Suppressor macrophage (primary cell): Measurements from ENCODE around the gene ELL2.
"Not testable (repeated sequence)": the region's sequence is repeated elsewhere in the genome, so short reads cannot be mapped to it uniquely, and the experiment has no call there.

Experiments used
- DNase-seq, 4 experiments: peaks; one replicate each; pipeline ENCODE4 v3.0.0-alpha.2; 2020 to 2022

The ELL2 gene

DNA sequence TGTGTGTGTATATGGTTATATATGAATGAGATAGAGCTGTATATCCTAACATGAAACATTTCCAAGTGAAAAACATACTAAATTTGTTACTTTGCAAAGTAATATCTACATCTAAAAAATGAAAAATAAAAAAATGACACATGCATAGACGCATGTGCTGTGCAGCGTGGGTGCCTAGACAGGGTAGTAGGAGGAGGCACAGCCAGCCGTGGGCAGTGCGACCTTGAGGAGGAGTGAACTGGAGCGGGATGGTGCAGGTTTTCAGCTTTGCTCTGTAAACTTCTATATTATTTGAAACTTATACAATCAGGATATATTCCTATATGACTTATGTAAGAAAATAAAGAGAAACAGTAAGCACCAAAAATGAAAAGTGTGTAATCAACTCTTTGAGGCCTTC, 124.2 kb downstream of the ELL2 start:
- no peak for DNase-seq

DNA sequence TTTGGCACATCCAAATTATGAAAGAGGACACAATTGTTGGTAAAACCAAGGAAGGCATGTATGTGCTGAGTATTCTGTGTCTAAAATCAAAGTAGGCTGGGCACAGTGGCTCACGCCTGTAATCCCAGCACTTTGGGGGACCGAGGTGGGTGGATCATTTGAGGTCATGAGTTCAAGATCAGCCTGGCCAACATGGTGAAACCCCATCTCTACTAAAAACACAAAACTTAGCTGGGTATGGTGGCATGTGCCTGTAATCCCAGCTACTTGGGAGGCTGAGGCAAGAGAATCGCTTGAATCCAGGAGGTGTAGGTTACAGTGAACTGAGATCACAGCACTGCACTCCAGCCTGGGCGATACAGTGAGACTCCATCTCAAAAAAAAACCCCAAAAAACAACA, 124.7 kb downstream of the ELL2 start:
- DNase-seq, result not testable (repeated sequence)

DNA sequence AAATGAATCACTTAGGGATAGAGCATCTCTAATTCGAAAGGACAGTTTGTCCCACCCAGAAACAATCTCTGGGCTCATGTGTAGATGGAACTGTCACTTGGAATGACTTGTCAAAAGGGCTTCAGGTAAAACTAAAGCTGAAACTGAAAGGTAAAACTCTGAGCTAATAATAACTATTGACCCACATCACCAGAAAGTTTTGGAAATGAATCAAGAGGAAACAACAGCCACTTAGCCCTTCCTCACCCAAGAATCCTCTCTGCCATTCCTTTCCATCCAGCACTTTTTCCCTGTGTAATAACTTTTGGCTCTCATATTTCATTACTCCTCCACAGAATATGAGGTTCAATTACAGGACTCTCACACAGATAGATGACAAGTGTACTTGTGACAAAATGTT, 125.1 kb downstream of the ELL2 start:
- DNase-seq, result no peak

DNA sequence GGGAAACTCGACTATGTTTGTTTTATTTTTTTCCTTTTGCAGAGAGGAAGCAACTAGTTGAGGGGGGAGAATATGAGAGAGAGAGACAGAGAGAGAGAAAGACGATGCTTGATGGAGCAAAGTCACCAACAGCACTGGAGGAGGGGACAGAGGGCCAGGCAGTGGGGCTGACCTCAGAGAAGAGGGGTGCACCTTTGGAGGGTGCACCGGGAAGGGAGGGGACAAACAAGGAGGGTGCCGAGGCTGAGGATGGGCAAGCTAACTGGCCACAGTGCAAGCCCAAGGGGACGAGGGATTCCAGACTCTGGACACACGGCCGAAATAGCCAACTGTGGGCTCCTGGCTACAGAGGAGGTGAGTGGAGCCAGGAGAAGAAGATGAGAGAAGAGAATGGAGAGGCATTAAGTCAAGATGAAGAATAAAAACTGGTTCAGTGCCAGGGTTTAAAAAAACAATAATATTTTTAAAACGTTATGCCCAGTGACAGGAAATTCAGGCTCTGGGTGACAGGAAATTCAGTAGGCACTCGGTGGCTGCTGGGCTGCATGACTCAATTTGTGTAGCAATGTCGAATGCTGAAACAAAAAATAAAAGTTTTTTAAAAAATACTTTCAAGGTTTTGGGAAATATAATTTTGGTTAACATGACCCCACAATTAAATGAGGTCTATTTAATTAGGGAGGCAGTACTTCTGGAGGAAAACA, 125.8 kb downstream of the ELL2 start:
- peak; percentile 47 to 74 (median 61) for DNase-seq
